SK-N-SH (cell line): ENCODE measurements around the gene TSPAN7.

ENCODE experiments used
- EP300 ChIP-seq, 2 experiments: IDR thresholded peaks; 2 replicates each; pipeline versions ENCODE4 v1.4.0 to v1.6.1; 2012; ENCODE audit warnings: borderline replicate concordance in 1 of 2, low read depth in 1 of 2, low read length in 1 of 2
- EZH2phosphoT487 ChIP-seq: fragments of 200-600 bp; sonication (generic); IDR thresholded peaks from 2 replicates; pipeline ENCODE4 v1.6.1; 2017; ENCODE audit warnings: low read depth, mixed run types, mild to moderate bottlenecking, antibody characterized with exemption, moderate library complexity, borderline replicate concordance
- MEF2A ChIP-seq: IDR thresholded peaks from 2 replicates; pipeline ENCODE4 v1.4.0; 2012; ENCODE audit warnings: low read depth, borderline replicate concordance
- NFIC ChIP-seq: IDR thresholded peaks from 2 replicates; pipeline ENCODE4 v1.4.0; 2012; ENCODE audit warnings: borderline replicate concordance
- TAF1 ChIP-seq: IDR thresholded peaks from 2 replicates; pipeline ENCODE4 v1.6.1; 2012; ENCODE audit warnings: low read depth, mild to moderate bottlenecking, low read length, moderate library complexity, borderline replicate concordance
- TCF12 ChIP-seq: IDR thresholded peaks from 2 replicates; pipeline ENCODE4 v1.4.0; 2012
- TF ChIP-seq, protein P1 (sequence below): fragments of 200-600 bp; sonication (generic); IDR thresholded peaks from 2 replicates; pipeline ENCODE4 v1.6.1; 2017; ENCODE audit warnings: antibody characterized with exemption, mild to moderate bottlenecking, moderate library complexity
- TF ChIP-seq, protein P2 (sequence below): IDR thresholded peaks from 2 replicates; pipeline ENCODE4 v1.4.0; 2012; ENCODE audit warnings: low read depth

DNA sequence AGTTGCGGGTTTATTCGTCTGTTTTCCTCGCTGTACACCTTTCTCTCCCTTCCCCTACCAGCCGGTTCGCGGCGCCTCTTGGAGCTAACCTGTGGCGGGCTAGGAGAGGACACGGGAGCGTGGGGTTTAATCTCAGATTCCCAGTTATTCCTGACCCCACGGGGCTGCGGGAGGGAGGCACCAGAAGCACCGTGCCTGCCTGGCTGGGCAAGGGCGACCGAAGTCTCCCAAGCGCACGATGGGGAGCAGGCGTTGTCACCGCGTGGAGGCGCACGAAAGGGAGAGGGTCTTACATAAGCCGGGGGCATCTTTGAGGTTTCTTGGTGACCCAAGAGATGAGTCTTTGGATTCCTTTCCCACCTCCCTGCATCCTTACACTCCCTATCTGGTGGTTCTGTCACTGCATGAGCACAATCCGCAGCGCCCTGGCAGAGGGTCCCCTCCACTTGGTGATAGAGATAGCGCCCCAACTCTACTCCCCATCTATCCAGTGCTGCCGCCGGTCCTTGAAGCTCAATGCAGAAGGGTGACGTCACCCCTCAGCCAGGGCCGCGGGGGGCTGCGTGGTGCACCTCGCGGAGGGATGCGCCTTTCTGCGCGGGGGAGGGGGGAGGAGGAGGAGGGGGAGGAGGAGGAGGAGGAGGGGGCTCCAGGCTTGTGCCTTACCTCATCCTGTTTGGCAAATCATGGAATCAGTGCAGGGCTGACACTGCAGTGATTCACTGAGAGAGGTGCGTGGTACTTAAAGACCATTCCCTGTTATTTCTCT is 793 bp downstream of the TSPAN7 start:
- TF ChIP-seq, protein P1, sequence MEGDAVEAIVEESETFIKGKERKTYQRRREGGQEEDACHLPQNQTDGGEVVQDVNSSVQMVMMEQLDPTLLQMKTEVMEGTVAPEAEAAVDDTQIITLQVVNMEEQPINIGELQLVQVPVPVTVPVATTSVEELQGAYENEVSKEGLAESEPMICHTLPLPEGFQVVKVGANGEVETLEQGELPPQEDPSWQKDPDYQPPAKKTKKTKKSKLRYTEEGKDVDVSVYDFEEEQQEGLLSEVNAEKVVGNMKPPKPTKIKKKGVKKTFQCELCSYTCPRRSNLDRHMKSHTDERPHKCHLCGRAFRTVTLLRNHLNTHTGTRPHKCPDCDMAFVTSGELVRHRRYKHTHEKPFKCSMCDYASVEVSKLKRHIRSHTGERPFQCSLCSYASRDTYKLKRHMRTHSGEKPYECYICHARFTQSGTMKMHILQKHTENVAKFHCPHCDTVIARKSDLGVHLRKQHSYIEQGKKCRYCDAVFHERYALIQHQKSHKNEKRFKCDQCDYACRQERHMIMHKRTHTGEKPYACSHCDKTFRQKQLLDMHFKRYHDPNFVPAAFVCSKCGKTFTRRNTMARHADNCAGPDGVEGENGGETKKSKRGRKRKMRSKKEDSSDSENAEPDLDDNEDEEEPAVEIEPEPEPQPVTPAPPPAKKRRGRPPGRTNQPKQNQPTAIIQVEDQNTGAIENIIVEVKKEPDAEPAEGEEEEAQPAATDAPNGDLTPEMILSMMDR, result no peak
- TF ChIP-seq TAF1, result no peak
- no peak for TF ChIP-seq MEF2A
- no peak for TF ChIP-seq EZH2phosphoT487
- TF ChIP-seq EP300 (IDR thresholded peaks at IDR 0.05; ENCODE audit: borderline replicate concordance in 1 of 2, low read depth in 1 of 2, low read length in 1 of 2), result no peak
- TF ChIP-seq, protein P2, sequence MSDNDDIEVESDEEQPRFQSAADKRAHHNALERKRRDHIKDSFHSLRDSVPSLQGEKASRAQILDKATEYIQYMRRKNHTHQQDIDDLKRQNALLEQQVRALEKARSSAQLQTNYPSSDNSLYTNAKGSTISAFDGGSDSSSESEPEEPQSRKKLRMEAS, result no peak
- TF ChIP-seq TCF12, result no peak
- TF ChIP-seq NFIC, result no peak
